Cardiac septum (tissue), 1 donor: ENCODE measurements around the gene VLDLR. TPM values are rescaled to one million over a fixed set of nuclear protein-coding genes. Genes with fewer than 3 reads are reported as not detected.

ENCODE experiments used
- DNase-seq: peaks from one replicate; pipeline ENCODE4 v3.0.0-alpha.2; 2020; ENCODE audit warnings: low spot score
- intact Hi-C: fragments of 100-400 bp; cut with DNase I; formaldehyde crosslinking; loops from one replicate; pipeline ENCODE4 v1.14.0; 2022
- long read RNA-seq: library from polyadenylated mRNA; unstranded; transcript quantifications from one replicate; pipeline ENCODE4 v2.0.0, GENCODE V29; 2021
- total RNA-seq: library from RNA; stranded (reverse); fragmentation: NEBNext Ultra II Directional; extraction: Animal tissue kit (Norgen Biotek cat#: 25700); gene quantifications from one replicate; pipeline ENCODE4 v1.2.1, GENCODE V29; 2021
- donor health status: DM: no; HTN: no; CAD: no.

Gene VLDLR
- 127 TPM for total RNA-seq
- long read RNA-seq, full-length matches to known transcripts = 86 of 126 reads
- long read RNA-seq, partial matches to known transcripts = 13 of 126 reads
- long read RNA-seq, other reads (novel, unspliced or antisense) = 27 of 126 reads

DNA sequence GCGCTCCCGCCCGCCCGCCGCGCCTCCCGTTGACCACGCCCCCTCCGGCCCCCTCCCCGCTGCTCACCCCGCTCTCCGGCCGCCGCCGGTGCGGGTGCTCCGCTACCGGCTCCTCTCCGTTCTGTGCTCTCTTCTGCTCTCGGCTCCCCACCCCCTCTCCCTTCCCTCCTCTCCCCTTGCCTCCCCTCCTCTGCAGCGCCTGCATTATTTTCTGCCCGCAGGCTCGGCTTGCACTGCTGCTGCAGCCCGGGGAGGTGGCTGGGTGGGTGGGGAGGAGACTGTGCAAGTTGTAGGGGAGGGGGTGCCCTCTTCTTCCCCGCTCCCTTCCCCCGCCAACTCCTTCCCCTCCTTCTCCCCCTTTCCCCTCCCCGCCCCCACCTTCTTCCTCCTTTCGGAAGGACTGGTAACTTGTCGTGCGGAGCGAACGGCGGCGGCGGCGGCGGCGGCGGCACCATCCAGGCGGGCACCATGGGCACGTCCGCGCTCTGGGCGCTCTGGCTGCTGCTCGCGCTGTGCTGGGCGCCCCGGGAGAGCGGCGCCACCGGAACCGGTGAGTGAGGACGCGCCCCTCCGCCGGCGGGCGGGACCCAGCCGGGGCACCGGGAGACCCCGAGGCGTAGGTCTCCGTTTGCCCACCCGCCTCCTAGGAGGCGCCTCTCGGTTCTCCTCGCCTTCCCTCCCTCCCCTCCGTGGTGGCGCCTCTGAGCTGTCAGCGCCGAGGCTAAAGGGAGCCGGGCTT is at the start of gene VLDLR:
Gene VLDLR (plus strand): TSS at position 66 of the 739 bp plus-strand sequence. CDS start 403 bp downstream, at position 469.
- intact Hi-C loops = loop anchor here (2.0 to 10.0 kb wide), 5 partner anchors 51 to 457 kb away; no protein-coding TSS in a partner anchor

DNA sequence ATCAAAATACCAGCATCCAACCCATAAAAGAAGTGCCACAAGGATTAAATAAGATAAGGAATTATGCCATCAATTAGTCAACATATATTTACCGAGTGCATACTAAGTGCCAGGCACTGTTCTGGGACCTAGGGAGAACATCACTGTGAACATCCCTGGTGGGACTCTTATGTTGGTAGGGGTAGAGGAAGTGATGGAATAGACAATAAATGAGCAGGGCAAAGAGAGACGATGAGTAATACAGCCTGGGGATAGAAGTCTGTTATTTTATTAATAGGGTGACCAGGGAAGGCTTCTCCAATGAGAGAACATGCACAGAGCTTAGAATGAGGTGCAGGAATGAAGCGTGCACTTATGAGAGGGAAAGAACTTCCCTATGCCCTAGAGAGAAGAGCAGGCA is 47.4 kb upstream of the VLDLR start:
- intact Hi-C loops = loop anchor here (10.0 kb wide), 1 partner anchor 151 kb away; no protein-coding TSS in a partner anchor
- no peak for DNase-seq

More for the DNA sequence above, at the start of gene VLDLR:
- peak; percentile 81 for DNase-seq

DNA sequence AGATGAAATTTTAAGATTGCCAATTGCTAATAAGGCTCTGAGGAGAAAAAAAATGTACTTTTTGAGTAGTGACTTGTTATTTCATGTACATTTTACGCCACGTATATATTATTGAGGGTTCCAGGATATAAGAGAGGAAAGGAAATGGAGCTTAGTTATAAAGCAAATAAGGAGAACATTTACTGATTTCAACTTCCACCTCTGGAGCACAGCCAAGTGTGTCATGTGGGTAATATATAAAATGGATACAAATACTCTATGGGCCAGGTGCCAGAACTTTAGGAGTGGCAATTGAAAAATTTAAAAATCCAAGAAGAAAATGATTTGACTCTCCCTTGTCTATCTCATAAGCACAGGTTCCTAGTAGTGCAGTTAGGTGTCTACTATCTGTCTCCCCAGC is 45.0 kb upstream of the VLDLR start:
- intact Hi-C loops = loop anchor here (10.0 kb wide), 1 partner anchor 148 kb away; no protein-coding TSS in a partner anchor
- no peak for DNase-seq

DNA sequence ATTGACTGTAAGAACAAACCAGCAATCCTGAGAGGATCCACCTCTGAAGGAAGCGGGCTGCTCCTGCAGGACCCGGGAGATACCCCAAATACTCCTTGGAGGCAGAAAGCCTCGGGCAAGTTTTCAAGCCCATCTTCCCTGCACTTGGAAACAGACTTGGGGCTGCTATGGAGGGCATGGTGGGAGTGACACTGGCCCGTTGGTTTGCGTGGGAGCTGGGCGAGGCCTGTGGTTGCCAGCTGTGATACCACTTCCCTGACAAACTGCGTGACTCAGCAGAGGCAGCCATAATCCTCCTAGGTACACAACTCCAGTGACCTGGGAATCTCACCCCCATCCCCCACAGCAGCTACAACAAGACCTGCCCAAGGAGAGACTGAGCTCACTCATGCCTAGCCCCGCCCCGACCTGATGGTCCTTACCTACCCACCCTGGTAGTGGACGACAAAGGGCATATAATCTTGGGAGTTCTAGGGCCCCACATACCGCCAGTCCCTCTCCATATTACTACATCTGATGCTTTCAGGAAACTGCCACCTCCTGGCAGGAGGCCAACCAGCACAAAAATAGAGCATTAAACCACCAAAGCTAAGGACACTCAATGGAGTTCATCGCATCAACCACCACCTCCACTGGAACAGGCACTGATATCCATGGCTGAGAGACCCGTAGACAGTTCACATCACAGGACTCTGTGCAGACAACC is 38.1 kb upstream of the VLDLR start:
- DNase-seq = no peak
- intact Hi-C loops = no loop called here

DNA sequence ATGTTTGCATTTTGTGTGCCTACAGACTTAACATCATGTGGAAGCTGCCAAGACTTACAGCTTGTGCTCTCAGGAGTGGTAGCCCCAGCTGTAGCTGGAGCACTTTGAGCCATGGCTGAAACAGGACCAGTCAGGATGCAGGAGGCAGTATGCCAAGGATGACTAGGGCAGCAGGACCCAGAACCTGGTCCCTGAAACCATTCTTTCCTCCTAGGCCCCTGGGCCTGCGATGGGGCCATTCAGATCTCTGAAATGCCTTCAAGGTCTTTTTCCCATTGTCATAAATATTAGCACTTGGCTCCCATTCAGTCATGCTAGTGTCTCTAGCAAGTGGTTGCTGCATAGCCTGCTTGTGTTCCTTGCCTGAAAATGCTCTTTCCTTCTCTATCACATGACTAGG is 29.6 kb upstream of the VLDLR start:
- DNase-seq = no peak
- intact Hi-C loops = no loop called here

DNA sequence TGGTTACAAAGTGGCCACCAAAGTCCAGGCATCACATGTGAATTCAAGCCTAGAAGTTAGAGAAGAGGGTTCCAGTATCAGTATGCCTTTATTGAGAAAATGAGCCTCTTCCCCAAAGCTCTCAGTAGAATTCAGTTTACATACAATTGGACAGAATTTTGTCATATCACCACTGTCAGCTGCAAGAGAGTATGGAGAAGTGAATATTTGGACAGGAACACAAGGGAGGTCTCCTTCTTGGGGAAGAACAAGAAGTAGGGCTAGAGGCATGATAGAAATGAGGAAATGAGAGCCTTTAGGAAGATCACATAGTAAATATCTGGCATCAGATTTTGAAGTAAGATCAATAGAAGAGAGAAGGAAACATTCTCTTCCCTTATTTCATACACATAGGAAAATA is 27.8 kb upstream of the VLDLR start:
- DNase-seq = no peak
- intact Hi-C loops = no loop called here

DNA sequence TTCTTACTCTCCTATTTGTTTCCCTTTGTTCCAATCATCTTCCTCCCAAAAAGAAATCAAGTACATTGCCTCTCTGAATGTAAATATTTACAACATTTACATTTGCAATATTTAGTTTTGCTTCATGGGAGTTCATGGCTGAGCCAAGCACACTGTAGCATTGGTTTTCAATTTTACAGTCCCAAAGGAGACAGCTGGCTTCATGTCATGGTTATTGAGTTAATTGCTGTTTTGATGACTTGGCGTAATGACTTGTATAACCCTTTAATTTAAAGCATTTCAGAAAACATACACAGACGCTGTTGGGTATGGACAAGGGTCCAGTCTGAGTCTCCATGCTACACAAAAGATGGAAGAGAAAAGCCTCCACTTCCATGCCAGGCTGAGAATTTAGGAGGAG is 25.6 kb upstream of the VLDLR start:
- DNase-seq = no peak
- intact Hi-C loops = no loop called here

DNA sequence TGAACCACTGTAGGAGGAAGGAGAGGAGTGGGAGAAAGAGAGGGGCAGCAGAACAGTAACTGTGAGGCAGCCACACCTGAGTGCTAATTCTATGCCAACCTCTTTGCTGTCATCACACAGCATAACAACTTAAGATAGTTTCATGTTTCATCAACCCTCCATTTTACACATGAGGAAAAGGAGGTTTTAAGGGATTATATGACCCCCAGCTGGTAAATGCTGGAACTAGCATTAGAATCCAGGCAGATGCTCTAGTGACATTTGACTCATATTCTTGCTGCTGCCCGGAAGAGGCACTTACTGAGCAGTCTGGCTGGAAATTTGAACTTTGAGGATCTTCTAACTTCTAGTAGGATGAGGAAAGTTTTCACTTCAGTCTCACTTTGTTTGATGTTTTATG is 24.1 kb upstream of the VLDLR start:
- DNase-seq = no peak
- intact Hi-C loops = no loop called here

DNA sequence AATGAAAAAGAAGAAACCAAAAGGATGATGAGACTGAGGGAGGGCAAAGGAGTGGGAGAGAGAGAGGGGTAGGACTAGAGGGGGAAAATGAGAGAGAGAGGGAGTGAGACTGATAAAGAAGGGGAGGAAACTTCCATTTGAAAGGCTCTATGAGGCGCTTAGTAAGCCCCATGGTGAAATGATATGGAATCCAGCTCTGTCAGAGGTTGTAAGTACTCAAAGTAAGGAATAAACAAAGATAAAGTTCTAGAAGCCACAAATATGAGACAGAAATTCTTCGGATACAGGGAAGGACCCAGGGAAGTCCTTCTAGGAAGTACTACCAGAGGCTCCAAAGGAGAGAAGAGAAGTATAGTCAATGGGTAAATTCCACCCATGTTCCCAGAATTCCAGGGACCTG is 21.7 kb upstream of the VLDLR start:
- intact Hi-C loops = no loop called here
- DNase-seq = no peak

DNA sequence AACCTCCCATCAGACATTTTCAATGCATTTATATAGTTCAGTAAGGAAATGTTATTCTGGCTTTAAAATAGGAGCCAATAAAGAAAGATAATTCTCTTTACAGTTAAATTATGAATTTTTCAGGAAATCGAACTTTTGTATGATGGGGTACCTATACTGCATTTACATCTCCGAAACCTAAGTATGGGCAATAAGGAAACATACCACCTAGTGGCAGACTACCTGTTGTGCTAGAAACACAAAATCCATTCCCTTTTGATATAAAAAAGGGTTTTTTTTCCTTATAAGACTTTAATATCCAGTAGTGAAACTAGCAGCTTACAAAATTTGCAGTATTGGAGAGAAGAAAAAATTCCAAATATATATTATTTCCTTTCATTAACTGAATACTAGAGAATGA is 21.3 kb upstream of the VLDLR start:
- intact Hi-C loops = no loop called here
- DNase-seq = no peak

DNA sequence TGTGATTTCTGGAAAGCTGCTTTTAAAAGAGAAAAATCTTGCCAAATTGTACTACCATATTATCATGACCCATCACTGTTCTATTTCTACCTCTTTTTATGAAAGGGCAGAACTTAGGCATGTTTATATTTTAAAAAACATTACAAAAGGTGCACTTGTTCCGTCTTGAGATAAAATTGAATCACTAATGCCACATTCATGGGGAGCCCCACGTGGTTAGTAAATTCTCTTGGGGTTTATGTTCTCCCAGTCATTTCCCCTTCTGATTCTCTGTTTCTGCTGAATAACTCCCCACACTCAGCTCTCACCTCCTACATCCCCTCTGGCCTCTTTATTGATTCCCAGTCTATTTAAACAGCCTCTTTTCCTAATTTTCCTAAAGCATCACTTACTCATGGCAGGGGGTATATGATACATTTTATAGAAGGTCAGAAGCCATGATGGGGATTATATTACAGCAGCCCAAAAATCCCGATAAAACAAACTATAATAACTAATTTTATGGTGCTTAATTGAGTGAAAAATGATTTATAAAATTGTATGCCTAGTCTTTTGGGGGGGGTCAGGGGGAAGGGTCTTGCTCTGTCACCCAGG is 19.7 kb upstream of the VLDLR start:
- no peak for DNase-seq
- intact Hi-C loops = no loop called here

DNA sequence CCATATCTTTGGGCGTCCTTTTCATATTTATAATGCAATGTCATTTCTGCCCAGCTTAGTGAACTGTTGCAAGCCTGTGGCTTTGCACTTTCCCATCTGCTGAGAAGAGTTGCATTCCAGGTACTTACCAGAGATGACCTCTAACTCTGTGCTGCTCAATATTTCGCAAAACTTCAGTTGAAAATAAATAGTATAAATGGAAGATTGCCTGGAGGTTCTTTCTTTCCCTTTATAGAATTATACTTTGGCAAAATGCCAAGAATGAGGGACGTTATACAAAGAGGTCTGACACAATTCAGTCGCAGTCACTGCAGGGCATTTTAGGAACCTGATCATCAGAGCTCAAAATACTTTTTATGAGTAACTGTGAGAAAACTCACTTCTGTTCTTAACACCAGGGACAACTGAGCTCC is 18.9 kb upstream of the VLDLR start:
- DNase-seq = no peak
- intact Hi-C loops = no loop called here

DNA sequence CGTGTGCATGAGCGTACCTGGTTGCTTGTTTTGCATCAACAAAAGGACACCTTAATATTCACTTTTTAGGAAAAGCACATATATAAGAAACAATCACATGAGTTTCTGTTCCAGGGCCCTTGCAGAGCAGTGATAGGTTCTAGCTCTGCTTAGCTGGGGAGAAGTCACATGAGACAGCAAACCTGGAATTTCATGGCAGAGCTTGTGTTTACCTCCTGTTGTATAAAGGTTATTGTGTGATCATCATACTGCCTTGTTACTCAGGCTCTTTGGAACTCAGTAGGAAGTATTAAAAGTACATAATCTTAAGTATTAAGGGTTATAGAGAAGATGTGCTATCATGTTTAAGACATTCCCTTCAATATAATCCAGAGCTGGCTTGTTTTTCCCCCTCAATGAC is 18.0 kb upstream of the VLDLR start:
- DNase-seq = no peak
- intact Hi-C loops = no loop called here

DNA sequence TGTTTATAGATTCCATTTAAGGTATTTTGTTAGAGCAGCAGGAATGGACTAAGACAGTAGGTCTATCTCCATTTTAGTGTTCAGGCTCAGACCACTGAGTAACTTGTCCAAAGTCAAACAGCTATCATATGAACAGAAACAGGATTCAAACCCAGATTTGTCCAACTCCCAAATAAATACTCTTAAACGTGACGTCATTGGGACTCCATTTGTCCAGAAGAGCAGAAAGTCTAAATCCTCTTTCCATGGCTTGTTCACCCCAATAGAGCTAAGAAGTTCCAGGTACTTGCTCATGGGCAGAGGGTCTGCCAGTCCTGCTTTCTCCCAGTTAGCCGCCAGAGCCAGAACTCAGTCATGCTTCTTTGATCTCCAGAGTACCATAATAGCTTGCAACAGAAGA is 16.3 kb upstream of the VLDLR start:
- intact Hi-C loops = no loop called here
- DNase-seq = no peak

DNA sequence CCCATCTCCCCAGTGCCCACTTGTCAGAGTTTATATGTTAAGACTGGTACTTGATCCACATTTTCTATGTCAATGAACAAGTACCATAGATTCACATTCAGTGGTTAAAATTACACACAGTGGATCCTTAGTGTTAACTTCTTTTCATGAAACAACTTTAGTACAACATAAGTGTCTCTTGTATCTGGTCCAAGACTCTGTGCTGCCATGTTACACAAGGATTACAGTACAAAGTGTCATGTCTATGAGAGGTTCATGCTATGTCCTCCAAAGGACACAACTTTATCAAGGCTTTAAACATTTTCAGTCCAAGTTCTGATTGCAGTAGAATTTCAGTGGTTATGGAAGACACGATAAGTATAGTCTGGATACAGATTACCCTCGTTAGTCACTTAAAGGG is 13.3 kb upstream of the VLDLR start:
- DNase-seq = no peak
- intact Hi-C loops = no loop called here

DNA sequence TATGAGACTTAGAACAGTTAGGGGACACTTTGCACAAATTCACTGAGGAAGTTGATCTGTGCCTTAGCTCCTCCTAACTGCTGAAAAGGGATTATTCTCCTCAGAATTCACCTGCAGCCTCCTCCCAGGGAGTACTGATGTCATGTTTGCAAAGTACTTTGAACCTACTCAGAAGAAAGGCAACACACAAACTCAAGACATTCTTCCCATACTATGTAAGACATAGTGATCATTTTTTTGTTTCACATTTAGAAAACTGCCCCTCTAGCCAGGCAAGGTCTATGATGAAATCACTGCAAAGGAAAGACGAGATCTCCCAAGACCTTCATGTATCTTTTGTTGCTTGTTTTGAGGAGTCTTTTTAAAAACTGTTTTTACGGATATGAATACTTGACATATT is 10.6 kb upstream of the VLDLR start:
- intact Hi-C loops = no loop called here
- DNase-seq = no peak

DNA sequence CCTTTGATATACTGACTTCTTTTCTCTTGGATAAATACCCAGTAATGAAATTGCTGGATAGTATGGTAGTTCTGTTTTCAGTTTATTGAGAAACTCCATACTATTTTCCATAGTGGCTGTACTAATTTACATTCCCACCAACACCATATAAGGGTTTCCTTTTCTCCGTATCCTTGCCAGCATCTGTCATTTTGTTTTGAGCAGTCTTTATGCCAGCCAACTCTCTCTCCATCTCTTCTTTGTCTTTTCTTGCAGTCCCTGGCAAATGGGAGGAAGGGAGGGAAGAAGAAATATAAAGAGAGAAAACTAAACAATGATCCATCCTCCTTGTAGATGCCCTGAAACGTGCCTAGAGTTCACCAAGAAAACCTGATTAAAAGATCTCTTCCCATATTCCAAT is 9.6 kb upstream of the VLDLR start:
- DNase-seq = no peak
- intact Hi-C loops = no loop called here

DNA sequence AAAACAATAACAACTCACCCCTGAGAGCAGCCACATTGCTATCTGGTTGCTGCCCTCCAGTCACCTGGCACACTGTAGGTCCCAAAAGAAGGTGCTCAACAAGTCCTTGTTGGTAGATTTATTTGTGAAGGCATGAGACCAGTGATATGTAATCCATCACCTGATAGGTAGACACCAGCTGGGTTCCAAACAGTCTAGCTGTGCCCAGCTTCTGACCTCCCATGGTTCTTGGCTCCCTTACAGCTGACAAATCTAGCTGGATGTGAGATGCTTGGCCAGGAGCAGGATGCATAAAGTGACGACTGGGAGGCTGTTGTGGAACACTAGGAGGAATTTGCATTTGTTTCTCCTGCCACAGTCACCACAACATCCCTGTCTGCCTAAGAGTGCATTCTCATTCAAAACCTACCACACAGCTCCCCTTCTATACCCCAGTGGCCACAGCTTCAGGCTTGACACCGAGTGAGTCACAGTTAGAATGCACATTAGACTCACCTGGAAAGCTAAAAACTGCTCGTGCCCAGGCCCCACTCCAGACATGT is 7.8 kb upstream of the VLDLR start:
- no peak for DNase-seq
- intact Hi-C loops = no loop called here

DNA sequence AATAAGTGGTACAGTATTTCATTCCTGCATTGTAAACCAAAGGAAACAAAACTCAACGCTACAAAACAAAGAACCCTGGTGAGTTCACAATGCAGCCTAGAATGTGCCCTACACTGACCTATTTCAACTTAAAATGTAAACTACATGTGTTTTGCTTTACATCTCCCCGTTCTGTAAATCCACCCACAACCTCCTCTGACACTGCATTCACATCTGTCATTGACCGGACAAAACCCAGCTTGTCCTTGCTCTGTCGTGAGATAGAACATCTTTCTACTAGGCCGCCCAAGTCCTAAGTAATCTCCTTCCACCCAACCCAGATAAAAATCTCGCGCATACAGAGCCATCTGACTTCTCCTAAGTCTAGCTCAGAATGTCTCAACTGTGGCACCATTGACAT is 6.1 kb upstream of the VLDLR start:
- no peak for DNase-seq
- intact Hi-C loops = no loop called here

DNA sequence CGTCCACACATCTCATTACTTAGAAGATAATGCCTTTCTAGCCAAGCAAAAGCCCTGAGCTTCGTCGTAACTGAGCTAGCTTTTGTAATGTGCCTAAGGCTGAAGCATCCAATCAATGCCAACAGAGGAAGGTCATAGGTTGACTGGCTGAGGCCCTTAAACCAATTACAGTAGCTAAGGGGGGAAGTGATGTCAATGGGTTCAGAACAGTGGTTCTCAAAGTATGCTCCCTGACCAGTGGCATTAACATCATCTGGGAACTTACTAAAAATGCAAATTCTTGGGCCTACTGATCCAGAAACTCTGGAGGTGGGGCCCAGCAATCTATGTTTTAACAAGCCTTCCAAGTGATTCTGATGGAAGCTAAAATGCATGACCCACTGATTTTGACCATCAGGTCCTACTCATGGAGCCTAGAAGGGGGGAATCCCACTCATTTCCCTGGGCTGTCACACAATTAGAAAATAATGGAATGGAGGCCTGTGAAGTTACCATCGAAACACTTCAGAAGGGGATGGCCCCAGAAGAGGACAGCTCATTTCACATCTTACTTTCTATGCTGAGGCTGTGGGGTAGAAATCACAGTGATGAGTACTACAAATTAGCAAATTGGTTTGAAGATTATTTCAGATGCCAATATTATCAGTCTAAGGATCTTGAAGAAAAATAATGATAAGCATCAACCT is 4.8 kb upstream of the VLDLR start:
- no peak for DNase-seq
- intact Hi-C loops = no loop called here
